H1 (cell line): ENCODE data around the gene NSD2. TPM values are rescaled to one million over a fixed set of nuclear protein-coding genes. Genes with fewer than 3 reads are reported as not detected.

Source experiments
- ASH2L ChIP-seq: fragments of 200-600, 300-600 bp; sonication (generic); IDR thresholded peaks from one replicate; pipeline ENCODE4 v1.7.1; 2017; ENCODE audit warnings: low read length
- BACH1 ChIP-seq: IDR thresholded peaks from 2 replicates; pipeline ENCODE4 v1.6.1; 2012; ENCODE audit warnings: low read length, improper control_type of control experiment
- NANOG ChIP-seq: IDR thresholded peaks from 2 replicates; pipeline ENCODE4 v1.6.1; 2011; ENCODE audit warnings: low read length, low read depth, mild to moderate bottlenecking, inconsistent platforms; ENCODE audit not compliant: insufficient read depth, poor library complexity, severe bottlenecking
- RFX5 ChIP-seq: IDR thresholded peaks from 2 replicates; pipeline ENCODE4 v1.6.1; 2011; ENCODE audit warnings: low read depth, low read length, improper control_type of control experiment, borderline replicate concordance
- SAP30 ChIP-seq: fragments of 300-600 bp; sonication (generic); IDR thresholded peaks from 2 replicates; pipeline ENCODE4 v1.7.1; 2012; ENCODE audit warnings: low read length, moderate library complexity, mild to moderate bottlenecking, inconsistent platforms; ENCODE audit not compliant: insufficient read depth, insufficient replicate concordance
- polyA plus RNA-seq, 7 experiments: library from polyadenylated mRNA; depleted of rRNA in 3 of 7; stranded (reverse) in 5 of 7; unstranded in 2 of 7; fragments of >200 nt in 5 of 7; fragments of 200-250 nt in 2 of 7; gene quantifications; 1 replicate in 5 of 7; 2 replicates in 1 of 7; 4 replicates in 1 of 7; pipeline versions ENCODE4 v1.2.1 to v1.2.3, GENCODE V29; 2011 to 2013; ENCODE audit warnings: missing spikeins in 2 of 7, mixed read lengths in 2 of 7
- total RNA-seq: library from RNA; stranded (reverse); fragmentation: NEBNext Ultra II Directional; extraction: Animal tissue kit (Norgen Biotek cat#: 25700); gene quantifications from 2 replicates; pipeline ENCODE4 v1.2.1, GENCODE V29; 2021
- TF ChIP-seq, protein P1 (sequence below): IDR thresholded peaks from 2 replicates; pipeline ENCODE4 v1.6.1; 2012; ENCODE audit warnings: low read length, inconsistent platforms

Gene NSD2
- total and polyA plus RNA-seq, 2 of the 8 experiments (the other 6 are each of a cell fraction or from before 2014, with no cell fraction given), result 26.7 to 129 TPM

DNA sequence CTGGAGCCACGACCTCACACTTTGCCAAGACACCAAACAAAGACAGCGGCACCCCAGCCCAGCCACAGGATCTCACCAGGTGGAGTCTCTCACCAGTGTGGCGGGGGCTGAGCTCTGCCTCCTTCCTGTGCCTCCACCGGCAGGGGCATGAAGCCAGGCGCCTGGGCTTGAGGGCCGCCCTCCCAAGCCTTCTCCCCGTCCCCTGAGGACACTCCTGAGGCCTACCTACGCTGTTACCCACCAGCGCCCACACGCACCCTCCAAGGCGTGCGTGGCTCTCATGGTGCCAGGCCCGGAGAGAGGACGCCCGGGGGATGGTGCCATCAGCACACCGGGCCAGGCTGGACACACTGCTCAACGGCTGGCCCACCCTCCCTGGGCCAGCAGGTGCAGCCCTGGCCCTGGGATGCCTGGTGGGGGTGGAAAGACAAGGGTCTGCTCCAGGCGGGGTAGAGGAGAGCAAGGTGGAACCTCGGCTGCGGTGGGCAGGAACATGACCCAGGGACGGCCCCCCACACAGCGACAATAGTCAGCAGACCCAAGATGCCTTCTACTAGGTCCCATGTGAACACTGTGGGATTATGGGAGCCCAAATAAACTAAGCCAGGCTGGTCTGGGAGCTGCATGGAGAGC lies 115.5 kb downstream of the NSD2 start (continued):
- TF ChIP-seq BACH1, result no peak
- no peak for TF ChIP-seq NANOG
- TF ChIP-seq RFX5, result no peak
- no peak for TF ChIP-seq SAP30
- TF ChIP-seq, protein P1, sequence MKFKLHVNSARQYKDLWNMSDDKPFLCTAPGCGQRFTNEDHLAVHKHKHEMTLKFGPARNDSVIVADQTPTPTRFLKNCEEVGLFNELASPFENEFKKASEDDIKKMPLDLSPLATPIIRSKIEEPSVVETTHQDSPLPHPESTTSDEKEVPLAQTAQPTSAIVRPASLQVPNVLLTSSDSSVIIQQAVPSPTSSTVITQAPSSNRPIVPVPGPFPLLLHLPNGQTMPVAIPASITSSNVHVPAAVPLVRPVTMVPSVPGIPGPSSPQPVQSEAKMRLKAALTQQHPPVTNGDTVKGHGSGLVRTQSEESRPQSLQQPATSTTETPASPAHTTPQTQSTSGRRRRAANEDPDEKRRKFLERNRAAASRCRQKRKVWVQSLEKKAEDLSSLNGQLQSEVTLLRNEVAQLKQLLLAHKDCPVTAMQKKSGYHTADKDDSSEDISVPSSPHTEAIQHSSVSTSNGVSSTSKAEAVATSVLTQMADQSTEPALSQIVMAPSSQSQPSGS, result no peak
- TF ChIP-seq ASH2L, result no peak
